ENCODE data around the gene E2F8.
"Not testable (repeated sequence)": the region's sequence is repeated elsewhere in the genome, so short reads cannot be mapped to it uniquely, and the experiment has no call there.

The E2F8 gene

GRCh38 chr11:19279451-19279850, 38.7 kb upstream of the E2F8 start:
- Histone ChIP-seq H3K9ac (ENCODE audit: low read depth, low read length, poor library complexity) (no peak overlapping the region), H3K14ac (ENCODE audit: low read length) (no peak overlapping the region)

GRCh38 chr11:19276859-19277808, 36.4 kb upstream of the E2F8 start:
- no peak overlapping the region for H3K4ac ChIP-seq (ENCODE audit: low read length)
- H2AK5ac ChIP-seq (ENCODE audit: low read depth, low read length), result peak overlapping the region; percentile 73
- WGBS, 2 donors (ENCODE audit: extremely low coverage in 2 of 2, insufficient read length in 2 of 2, insufficient replicate concordance in 1 of 2), result no CpG with 5 or more reads among the region's 8 CpGs
- H3K27ac ChIP-seq (replicated peaks; ENCODE audit: low read length), result no peak overlapping the region
- H2BK15ac ChIP-seq (ENCODE audit: low read length), result no peak overlapping the region
- H2BK120ac ChIP-seq (ENCODE audit: low read depth, low read length), result no peak overlapping the region
- H3K14ac ChIP-seq (ENCODE audit: low read length), result no peak overlapping the region
- H3K4me3 ChIP-seq (ENCODE audit: low read length in 2 of 2), result no peak overlapping the region
- no peak overlapping the region for H3K9ac ChIP-seq (ENCODE audit: low read depth, low read length, poor library complexity)
- no peak overlapping the region for H3K18ac ChIP-seq (ENCODE audit: low read length)
- no peak overlapping the region for H3K23ac ChIP-seq (ENCODE audit: low read depth, low read length, poor library complexity)
- no peak overlapping the region for H2BK12ac ChIP-seq (ENCODE audit: low read length)
- H4K8ac ChIP-seq (ENCODE audit: low read depth, low read length), result no peak overlapping the region
- H3K4me1 ChIP-seq (ENCODE audit: control insufficient read depth in 2 of 2, insufficient read depth in 1 of 2, low read depth in 1 of 2, low read length in 2 of 2), result no peaks in the 10 kb centered on the region
- H4K91ac ChIP-seq (ENCODE audit: low read depth, low read length, poor library complexity), result no peak overlapping the region
- H3K27me3 ChIP-seq (ENCODE audit: control insufficient read depth in 3 of 3, insufficient read depth in 3 of 3, low read depth in 1 of 3, low read length in 3 of 3), result peaks cover 0 to 50% (median 0%) of the 10 kb centered on the region in 3 experiments
- H2AFZ ChIP-seq (ENCODE audit: low read length), result no peak overlapping the region
- no peaks in the 10 kb centered on the region for H3K36me3 ChIP-seq (replicated peaks in 1 of 2; ENCODE audit: control insufficient read depth in 2 of 2, insufficient read depth in 2 of 2, low read length in 2 of 2)
- DNase-seq (ENCODE audit: low spot score), result no peak
- no peaks in the 10 kb centered on the region for H3K79me1 ChIP-seq (ENCODE audit: low read depth, low read length)
- no peak overlapping the region for H2BK5ac ChIP-seq (ENCODE audit: low read length)
- no peaks in the 10 kb centered on the region for H3K9me3 ChIP-seq (replicated peaks in 1 of 2; ENCODE audit: control insufficient read depth in 2 of 2, insufficient read depth in 1 of 2, low read depth in 1 of 2, low read length in 2 of 2)
- H3K4me2 ChIP-seq (ENCODE audit: insufficient read depth, low read length, poor library complexity, severe bottlenecking), result no peak overlapping the region

More at GRCh38 chr11:19279451-19279850, 38.7 kb upstream of the E2F8 start:
- Histone ChIP-seq H4K91ac (ENCODE audit: low read depth, low read length, poor library complexity) (no peak overlapping the region), H2BK15ac (ENCODE audit: low read length) (no peak overlapping the region), H3K4me2 (ENCODE audit: insufficient read depth, low read length, poor library complexity, severe bottlenecking) (no peak overlapping the region), H4K8ac (ENCODE audit: low read depth, low read length) (no peak overlapping the region), H2BK120ac (ENCODE audit: low read depth, low read length) (no peak overlapping the region), H2BK5ac (ENCODE audit: low read length) (no peak overlapping the region), H2AFZ (ENCODE audit: low read length) (no peak overlapping the region), H3K4ac (ENCODE audit: low read length) (no peak overlapping the region), H3K23ac (ENCODE audit: low read depth, low read length, poor library complexity) (no peak overlapping the region), H2BK12ac (ENCODE audit: low read length) (no peak overlapping the region), H2AK5ac (ENCODE audit: low read depth, low read length) (no peak overlapping the region), H3K27me3 (ENCODE audit: control insufficient read depth in 3 of 3, insufficient read depth in 3 of 3, low read depth in 1 of 3, low read length in 3 of 3) (peaks cover 0 to 63% (median 0%) of the 10 kb centered on the region in 3 experiments), H3K36me3 (replicated peaks in 1 of 2; ENCODE audit: control insufficient read depth in 2 of 2, insufficient read depth in 2 of 2, low read length in 2 of 2) (no peaks in the 10 kb centered on the region), H3K4me3 (ENCODE audit: low read length in 2 of 2) (no peak overlapping the region), H3K4me1 (ENCODE audit: control insufficient read depth in 2 of 2, insufficient read depth in 1 of 2, low read depth in 1 of 2, low read length in 2 of 2) (no peaks in the 10 kb centered on the region), H3K9me3 (replicated peaks in 1 of 2; ENCODE audit: control insufficient read depth in 2 of 2, insufficient read depth in 1 of 2, low read depth in 1 of 2, low read length in 2 of 2) (no peaks in the 10 kb centered on the region), H3K27ac (replicated peaks; ENCODE audit: low read length) (no peak overlapping the region), H3K79me1 (ENCODE audit: low read depth, low read length) (no peaks in the 10 kb centered on the region), H3K18ac (ENCODE audit: low read length) (no peak overlapping the region)
- no CpG with 5 or more reads among the region's 3 CpGs for WGBS, 2 donors (ENCODE audit: extremely low coverage in 2 of 2, insufficient read length in 2 of 2, insufficient replicate concordance in 1 of 2)
- DNase-seq (ENCODE audit: low spot score), result no peak

GRCh38 chr11:19275496-19275895, 34.8 kb upstream of the E2F8 start:
- H2BK15ac ChIP-seq (ENCODE audit: low read length), result no peak overlapping the region
- H3K27ac ChIP-seq (replicated peaks; ENCODE audit: low read length), result no peak overlapping the region
- H3K4me1 ChIP-seq (ENCODE audit: control insufficient read depth in 2 of 2, insufficient read depth in 1 of 2, low read depth in 1 of 2, low read length in 2 of 2), result no peaks in the 10 kb centered on the region
- no peak overlapping the region for H3K4ac ChIP-seq (ENCODE audit: low read length)
- H3K23ac ChIP-seq (ENCODE audit: low read depth, low read length, poor library complexity), result peak overlapping the region; percentile 37
- no peak overlapping the region for H4K91ac ChIP-seq (ENCODE audit: low read depth, low read length, poor library complexity)
- no peak overlapping the region for H3K14ac ChIP-seq (ENCODE audit: low read length)
- H4K8ac ChIP-seq (ENCODE audit: low read depth, low read length), result no peak overlapping the region
- no peak overlapping the region for H2BK12ac ChIP-seq (ENCODE audit: low read length)
- WGBS, 2 donors (ENCODE audit: extremely low coverage in 2 of 2, insufficient read length in 2 of 2, insufficient replicate concordance in 1 of 2), result no CpG with 5 or more reads among the region's 4 CpGs
- DNase-seq (ENCODE audit: low spot score), result no peak
- H2AK5ac ChIP-seq (ENCODE audit: low read depth, low read length), result no peak overlapping the region
- no peaks in the 10 kb centered on the region for H3K36me3 ChIP-seq (replicated peaks in 1 of 2; ENCODE audit: control insufficient read depth in 2 of 2, insufficient read depth in 2 of 2, low read length in 2 of 2)
- no peak overlapping the region for H3K4me2 ChIP-seq (ENCODE audit: insufficient read depth, low read length, poor library complexity, severe bottlenecking)
- H3K27me3 ChIP-seq (ENCODE audit: control insufficient read depth in 3 of 3, insufficient read depth in 3 of 3, low read depth in 1 of 3, low read length in 3 of 3), result peaks cover 0 to 48% (median 0%) of the 10 kb centered on the region in 3 experiments
- peak overlapping the region; percentile 15 for H3K9ac ChIP-seq (ENCODE audit: low read depth, low read length, poor library complexity)
- no peaks in the 10 kb centered on the region for H3K9me3 ChIP-seq (replicated peaks in 1 of 2; ENCODE audit: control insufficient read depth in 2 of 2, insufficient read depth in 1 of 2, low read depth in 1 of 2, low read length in 2 of 2)
- no peak overlapping the region for H2BK120ac ChIP-seq (ENCODE audit: low read depth, low read length)
- no peak overlapping the region for H2BK5ac ChIP-seq (ENCODE audit: low read length)
- H3K79me1 ChIP-seq (ENCODE audit: low read depth, low read length), result no peaks in the 10 kb centered on the region
- no peak overlapping the region for H2AFZ ChIP-seq (ENCODE audit: low read length)
- H3K18ac ChIP-seq (ENCODE audit: low read length), result peak overlapping the region; percentile 42
- H3K4me3 ChIP-seq (ENCODE audit: low read length in 2 of 2), result peak overlapping the region in 1 of 2 donors; percentile 15

- not testable (repeated sequence) for H3K4me1 ChIP-seq (ENCODE audit: control insufficient read depth in 2 of 2, insufficient read depth in 1 of 2, low read depth in 1 of 2, low read length in 2 of 2); H3K4me2 ChIP-seq (ENCODE audit: insufficient read depth, low read length, poor library complexity, severe bottlenecking); H3K4me3 ChIP-seq (ENCODE audit: low read length in 2 of 2); H4K8ac ChIP-seq (ENCODE audit: low read depth, low read length); H3K9me3 ChIP-seq (replicated peaks in 1 of 2; ENCODE audit: control insufficient read depth in 2 of 2, insufficient read depth in 1 of 2, low read depth in 1 of 2, low read length in 2 of 2); H2AK5ac ChIP-seq (ENCODE audit: low read depth, low read length); H3K4ac ChIP-seq (ENCODE audit: low read length); H2BK15ac ChIP-seq (ENCODE audit: low read length); H2BK5ac ChIP-seq (ENCODE audit: low read length); H3K79me1 ChIP-seq (ENCODE audit: low read depth, low read length); H3K23ac ChIP-seq (ENCODE audit: low read depth, low read length, poor library complexity); H2AFZ ChIP-seq (ENCODE audit: low read length); H3K9ac ChIP-seq (ENCODE audit: low read depth, low read length, poor library complexity); DNase-seq (ENCODE audit: low spot score); H3K18ac ChIP-seq (ENCODE audit: low read length); H2BK12ac ChIP-seq (ENCODE audit: low read length); H3K27ac ChIP-seq (replicated peaks; ENCODE audit: low read length); H3K36me3 ChIP-seq (replicated peaks in 1 of 2; ENCODE audit: control insufficient read depth in 2 of 2, insufficient read depth in 2 of 2, low read length in 2 of 2); H4K91ac ChIP-seq (ENCODE audit: low read depth, low read length, poor library complexity); H3K14ac ChIP-seq (ENCODE audit: low read length); H2BK120ac ChIP-seq (ENCODE audit: low read depth, low read length)
- peaks cover 0 to 59% (median 0%) of the 10 kb centered on the region in 3 experiments for H3K27me3 ChIP-seq (ENCODE audit: control insufficient read depth in 3 of 3, insufficient read depth in 3 of 3, low read depth in 1 of 3, low read length in 3 of 3)
- no CpG with 5 or more reads among the region's 5 CpGs for WGBS, 2 donors (ENCODE audit: extremely low coverage in 2 of 2, insufficient read length in 2 of 2, insufficient replicate concordance in 1 of 2)
Measured at GRCh38 chr11:19273219-19273618, 32.5 kb upstream of the E2F8 start.
